ENCODE results near the gene CXCL12.

The CXCL12 gene

DNA sequence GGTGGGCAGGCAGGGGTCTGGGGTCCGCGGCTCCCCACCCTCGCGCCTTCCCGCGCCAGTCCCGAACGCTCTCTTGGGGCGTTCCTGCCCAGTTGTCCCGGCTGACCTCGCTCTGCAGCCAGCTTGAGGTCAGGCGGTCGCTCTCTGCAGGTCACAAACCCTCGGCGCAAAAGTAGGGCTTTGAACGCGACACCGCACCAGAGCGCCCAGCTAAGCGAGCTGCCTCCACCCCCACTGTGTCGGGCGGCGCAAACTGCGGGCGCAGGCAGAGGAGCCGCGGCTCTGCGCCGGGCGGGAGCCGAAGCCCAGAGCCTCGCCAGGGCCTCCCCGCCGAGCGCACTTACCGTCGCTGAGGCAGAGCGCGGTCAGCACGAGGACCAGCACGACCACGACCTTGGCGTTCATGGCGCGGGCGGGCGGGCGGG, 284 bp downstream of the CXCL12 start:
- DNase-seq, result no peak

DNA sequence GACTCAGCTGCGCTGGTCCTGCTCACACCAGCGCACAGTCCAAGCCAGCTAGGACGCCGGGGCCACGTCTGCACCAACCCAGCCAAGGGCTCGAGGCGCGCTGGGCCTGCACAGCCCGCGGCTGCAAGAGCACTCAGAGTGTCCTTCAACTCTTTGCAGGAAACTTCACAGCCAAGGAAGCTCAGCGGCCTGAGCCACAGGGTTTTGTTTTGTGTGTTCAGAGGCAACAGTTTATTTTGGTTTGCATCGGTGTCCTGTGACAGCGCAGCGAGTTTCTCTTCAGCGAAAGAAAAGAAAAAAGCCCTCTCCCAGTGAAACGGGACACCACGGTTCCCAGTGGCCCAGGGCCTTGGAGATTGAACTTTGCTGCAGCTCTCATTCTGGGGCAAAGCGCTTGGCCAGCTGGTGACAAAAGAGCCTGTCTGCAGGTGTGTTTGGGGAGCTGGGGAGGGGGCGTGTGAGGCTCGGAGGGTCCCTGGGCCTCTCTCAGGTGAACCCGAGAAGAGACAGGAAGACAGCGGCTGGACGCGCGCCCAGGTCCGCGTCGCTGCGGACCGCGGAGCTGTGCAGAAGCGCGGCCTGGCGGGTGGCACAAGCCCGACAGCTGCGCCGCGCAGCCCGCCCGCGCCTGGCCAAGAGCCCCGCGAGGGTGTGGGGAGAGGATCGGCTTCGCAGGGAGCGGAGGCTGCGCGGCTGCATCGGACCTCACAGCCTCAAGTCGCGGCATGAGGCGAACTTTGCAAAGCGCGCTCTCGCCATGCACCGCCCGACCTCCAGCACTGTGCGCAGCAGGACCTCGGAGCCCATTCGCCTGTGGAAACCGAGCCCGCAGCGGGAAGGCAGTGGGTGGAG, 922 bp downstream of the CXCL12 start:
- peak; percentile 42 for DNase-seq

DNA sequence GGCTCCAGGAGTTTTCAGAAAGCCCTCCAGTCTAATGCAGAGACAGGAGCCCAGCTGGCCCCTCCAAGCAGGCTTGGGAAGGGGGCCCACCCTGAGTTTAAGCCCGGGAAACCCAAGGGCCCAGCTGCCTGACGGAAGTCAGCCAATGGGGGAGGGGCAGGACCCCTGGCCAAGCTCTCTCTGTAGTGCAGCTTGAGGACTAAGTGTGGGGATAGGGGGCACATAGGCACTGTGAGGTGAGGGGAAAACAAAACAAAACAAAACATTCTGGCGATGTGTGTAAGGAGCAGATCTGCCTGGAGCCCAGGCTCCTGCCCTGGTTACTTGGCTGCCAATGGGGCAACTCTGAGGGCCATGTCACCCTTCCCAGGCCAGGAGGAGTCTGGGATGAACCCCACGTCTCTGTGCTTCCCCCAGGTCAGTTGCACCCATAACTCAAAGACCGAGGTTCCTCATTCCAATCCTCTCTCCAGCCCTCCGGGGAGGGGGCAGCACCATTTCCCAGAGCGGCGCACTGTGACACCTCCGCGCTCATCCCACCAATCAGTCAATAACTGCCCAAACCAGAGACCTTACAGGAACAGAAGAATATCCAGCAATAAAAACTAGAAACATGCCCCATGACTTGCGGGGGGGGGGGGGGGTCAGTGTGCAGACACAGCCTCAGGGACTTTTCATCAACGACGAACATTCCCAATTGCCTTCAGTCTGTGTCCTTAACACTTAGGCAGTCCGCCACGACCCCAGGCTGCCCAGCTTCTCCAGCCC, 1.7 kb downstream of the CXCL12 start:
- no peak for DNase-seq

DNA sequence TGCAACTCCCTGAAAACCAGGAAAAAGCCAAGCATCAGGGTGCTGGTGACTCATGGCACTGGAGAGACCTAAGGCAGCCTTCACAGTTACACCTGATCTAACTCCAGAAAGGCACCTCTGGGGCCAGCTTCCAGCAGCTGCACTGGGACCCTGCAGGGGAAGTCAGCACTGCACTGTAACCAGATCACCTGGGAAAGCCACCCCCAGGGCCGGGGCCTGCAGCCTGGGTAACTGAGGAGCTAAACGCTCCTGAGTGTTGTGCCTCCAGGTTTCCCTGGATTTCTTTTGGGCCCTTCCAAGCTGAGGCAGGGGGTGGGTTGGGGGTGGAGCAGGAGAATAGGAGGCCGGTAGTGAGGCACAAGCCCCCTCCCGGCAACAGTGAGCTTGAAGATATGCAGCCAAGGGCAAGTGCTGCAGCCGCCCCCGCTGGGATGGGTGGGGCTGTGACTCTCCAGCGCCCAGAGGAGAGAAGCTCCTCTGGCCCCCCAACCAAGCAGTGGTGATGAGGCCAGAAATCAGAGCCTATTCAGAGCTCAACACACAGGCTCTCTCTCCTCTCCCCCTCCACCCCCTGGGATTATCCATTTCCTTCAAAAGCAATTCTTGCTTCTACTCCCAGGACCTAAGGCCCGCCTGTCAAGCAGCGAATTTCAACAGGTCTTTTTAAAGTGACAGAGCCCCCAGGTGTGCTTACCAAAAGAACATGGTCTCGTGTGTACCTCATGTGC, 2.6 kb downstream of the CXCL12 start:
- DNase-seq, result peak; percentile 42

DNA sequence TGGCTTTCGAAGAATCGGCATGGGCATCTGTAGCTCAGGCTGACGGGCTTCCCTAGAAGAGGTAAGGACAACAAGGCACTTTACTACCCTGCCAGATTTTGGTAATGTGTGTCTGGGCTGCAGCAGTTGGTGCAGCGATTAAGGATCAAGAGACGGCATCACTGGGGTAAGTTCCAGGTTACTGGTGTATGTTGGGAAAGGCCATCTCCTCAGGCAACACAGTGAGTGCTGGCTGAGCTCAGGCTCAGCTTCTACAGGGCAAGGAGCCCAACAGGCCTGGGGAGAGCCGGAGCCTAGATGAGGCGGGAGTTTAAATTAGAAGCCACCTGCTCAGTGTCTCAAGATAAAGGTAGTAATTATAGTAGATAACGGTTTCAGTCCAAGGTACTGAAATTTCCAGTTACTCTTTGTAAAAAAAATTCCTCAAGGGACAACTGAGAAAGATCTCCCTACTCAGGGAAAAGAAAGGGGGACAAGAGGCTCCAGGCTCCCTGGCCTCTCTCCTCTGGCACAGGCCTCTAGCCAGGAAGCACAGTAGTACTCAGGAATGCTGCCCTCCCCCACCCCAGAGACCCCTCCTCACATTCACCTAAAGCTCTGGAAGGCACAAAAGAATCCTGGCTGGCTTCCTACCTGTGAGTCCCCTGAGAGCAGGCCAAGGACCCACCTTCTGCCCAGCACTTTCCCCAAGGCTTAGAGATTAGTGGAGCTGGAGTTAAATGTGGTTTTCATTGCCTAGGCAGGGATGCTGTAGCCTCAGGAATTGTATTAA, 3.9 kb downstream of the CXCL12 start:
- DNase-seq, result no peak

DNA sequence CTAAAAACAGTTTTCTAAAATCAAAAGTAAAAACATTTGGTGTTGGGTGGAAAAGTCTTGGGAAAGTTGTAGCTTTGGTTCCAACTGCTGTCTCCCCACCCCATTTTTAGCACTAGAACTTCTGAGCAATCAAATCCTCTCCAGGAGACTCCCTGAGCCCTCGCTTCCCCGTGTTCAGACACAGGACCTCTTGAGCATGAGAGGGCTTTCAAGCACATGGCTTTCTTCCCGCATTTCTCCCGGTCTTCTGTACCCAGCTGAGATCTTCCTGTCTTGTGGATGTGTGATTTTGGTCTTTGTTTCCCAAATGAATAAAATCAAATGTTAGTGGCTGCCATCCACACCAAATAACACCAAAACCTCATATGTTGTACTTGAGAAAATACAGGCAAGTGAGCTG, 5.0 kb downstream of the CXCL12 start:
- no peak for DNase-seq

DNA sequence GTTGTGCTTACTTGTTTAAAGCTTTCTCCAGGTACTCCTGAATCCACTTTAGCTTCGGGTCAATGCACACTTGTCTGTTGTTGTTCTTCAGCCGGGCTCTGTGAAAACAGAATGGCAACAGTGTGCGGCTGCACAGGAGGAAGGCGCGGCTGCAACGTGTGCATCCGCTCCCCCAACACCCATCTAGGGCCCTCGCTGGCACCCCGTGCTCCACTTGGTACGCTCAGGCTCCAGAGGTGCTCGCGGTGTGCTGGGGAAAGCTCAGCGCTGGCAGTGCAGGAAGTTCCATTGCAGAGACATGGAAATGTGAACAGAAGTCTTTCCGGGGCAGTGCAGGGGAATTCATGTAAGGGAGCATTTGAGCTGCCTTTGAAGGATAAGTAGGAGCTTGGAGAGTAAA, 6.3 kb downstream of the CXCL12 start:
- no peak for DNase-seq

DNA sequence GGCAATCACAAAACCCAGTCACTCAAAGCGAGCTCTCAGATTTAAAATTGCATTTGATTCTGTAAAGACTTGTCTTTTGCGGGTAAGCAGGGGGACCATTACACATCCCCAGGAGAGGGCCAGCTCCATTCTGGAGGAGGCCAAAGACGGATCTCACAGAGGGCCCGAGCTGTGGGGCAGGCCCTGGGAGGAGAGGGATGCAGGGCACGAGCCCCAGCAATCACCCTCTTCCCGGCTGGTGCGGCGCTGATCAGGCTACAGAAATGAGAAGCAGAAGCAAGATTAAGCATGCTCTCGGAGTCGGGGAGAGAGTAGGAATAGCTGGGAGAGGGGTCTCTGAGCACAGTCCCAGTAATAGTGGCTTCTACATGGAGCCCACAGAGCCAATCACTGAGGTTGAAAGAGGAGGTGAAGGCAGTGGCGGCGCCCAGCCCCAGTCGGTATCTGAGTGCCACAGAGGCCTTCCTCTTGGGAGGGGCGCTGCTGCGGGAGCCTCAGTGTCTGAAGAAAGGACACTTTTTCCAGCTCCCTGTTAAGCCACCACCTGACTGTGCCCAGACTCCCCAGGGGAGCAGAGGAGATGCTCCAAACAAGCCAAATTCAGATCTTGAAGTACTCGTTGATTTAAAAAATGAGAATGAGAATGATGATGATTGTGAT, 7.1 kb downstream of the CXCL12 start:
- DNase-seq, result no peak

DNA sequence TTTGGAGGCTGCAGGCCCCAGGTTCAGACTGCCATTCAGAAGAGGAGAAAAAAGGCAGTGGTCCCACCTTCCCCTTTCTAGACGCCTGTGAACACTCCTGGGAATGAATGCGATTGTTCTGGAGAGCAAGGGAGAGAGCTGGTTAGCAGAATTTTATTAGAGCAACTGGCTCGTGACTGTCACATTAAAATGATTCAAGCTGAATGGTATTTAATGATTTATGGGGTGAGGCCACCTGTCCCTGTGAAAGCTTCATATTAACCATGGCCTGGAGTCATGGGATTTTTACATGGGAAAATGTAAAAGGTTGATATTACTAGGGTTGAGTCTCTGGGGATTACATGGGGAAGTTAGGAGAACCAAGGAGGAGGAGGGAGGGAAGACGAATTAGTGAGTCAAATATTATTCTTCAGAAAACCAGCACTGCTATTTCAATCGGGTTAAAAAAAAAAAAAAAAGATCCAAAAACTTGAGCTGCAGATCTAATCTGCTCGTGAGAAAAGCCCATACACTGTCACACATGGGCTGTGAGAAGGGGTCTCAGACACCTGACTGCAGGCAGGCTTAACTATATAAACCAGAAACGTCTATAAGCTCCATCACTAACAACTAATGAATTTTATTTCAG, 8.3 kb downstream of the CXCL12 start:
- DNase-seq, result peak; percentile 27

DNA sequence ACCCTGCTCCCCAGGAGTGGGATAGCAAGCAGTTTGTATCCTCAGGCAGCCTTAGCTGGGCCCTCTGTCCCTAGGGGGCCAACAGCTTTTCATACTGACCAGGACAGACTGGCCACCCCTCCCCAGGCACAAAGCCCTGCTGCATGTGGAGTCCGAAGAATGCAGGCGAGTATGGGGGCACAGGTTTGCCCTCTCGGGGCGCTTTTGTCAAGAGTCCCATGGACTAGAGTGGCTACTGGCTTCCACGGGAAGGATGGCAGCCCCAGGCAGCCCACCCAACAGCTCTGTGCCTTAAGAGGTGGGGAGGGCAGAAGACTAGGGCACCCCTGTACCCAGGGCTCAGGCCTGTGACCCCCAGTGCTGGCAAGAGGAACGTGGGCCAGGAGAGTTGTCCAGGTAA, 10.7 kb downstream of the CXCL12 start:
- DNase-seq, result no peak

DNA sequence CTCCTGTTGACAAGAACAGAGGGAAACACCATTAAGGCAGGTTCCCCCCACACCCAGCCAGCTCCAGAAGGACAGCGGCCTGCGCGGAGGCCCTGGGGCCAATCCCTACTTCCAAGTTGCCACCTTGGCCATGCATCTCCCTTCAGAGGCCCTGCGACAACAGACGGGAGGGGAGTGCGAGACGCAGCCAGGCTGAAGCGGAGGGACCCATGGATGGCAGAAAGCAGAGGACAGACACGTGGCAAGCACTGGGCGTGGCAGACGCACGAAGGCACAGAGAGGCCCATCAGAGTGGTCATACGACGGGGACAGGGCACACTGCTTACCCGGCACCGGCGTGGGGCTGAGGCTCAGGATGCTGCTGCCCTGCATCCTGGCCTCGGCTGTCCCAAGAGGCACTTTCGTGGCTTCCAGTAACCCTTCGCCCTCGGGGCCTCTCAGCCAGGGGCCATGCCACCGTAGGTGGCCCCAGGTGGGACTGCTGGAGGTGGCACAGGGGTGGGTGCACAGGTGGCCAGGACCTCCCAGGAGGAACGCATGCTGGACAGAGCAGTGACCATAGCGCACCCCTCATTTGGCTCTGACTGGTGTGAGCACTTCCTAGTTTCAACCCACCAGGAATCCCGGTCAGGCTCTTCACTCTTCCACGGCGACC, 11.4 kb downstream of the CXCL12 start:
- no peak for DNase-seq

DNA sequence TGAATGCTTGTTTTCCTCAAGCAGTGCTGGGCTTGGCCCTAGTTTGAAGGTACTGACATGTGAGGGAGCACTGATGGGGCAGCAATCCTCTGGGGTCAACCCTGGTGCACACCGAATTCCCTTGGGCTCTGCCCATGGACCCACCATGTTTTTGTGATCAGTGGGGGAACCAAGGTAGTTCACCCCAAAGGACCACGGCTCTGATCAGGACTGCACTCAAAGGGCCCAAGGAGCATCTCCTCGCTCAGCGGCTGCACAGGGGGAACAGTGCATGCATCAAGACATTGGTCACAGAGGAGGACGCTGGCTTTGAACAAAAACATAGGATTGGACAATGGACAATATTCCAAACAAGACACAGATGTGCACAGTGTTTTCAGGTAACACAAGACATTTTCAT, 12.7 kb downstream of the CXCL12 start:
- no peak for DNase-seq

DNA sequence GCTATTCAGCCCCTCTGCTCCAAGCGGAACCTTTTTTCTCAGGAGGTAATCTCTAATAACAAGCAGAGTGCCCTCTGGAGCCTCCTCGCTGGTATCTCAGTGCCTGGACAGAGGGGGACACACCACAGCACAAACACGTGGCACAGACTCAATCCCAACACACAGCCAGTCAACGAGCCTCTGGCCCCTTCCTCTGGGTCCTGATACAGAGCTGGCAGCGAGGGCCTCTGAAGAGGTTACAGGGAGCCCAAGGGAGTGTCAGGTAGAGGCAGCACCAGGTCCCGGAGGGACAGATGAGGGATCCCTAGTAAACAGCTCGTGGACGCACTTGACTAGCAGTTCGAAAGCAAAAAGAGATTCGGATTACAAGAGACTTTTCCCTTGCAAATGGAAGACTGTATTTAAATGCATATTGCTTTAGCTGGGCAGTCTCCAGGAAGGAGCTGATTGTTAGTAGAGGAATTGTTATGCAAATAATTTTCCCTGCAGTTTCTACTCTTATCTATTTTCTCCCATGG, 14.1 kb downstream of the CXCL12 start:
- no peak for DNase-seq

DNA sequence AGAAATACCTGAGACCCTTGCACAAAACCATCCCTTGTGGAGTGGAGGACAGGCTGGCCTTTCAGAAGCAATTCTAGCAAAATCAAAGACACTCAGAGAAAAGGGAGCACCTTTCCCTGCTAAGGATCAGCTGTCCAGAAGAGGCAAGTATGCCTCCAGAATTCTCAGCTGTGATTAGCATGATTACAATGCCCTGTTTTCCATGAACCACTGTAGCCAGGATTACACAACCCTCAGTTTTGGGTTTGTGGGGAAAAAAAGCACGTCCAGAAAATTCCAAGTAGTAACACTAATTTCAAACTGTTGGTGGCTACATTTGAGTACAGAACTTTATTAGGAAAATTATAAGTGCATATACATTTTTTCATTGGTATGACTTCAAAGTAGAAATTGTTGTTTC, 15.0 kb downstream of the CXCL12 start:
- no peak for DNase-seq

DNA sequence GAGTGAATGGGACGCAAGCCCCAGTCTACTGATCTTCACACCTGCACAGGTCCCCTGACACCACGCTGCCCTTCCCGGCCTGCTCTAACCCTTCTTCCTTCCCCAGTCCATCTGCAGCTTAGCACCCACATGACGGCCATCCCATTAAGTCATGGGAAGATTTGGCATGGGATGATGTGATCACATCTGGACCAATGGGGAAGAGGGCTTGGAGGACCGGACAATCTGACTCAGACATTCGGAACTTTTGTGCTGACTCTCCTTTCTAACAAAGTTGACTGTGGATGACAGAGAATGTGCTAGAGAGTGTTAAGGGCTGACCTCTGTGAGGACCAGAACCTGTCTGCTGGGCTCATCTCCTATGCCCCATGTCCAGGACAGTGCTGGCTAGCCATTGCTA, 15.6 kb downstream of the CXCL12 start:
- DNase-seq, result peak; percentile 64

DNA sequence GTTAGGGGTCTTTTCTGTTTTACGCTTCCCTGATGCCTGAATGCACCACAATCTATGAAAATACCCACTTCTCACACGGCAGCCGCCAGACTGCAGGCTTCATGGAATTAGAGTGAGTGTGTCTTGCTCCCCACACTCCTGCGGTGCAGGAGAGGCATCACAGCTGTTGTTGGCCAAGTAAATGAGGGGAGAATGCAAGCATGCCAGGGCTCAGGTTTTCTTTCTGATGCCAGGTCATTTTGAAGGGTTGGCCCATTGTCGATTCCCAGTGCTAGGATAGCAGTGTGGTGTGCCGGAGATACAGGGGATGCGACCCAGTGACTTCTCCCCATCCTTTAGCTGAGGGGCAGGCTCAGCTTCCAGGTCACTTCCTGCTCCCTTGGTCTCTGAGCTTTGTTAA, 16.3 kb downstream of the CXCL12 start:
- DNase-seq, result no peak

DNA sequence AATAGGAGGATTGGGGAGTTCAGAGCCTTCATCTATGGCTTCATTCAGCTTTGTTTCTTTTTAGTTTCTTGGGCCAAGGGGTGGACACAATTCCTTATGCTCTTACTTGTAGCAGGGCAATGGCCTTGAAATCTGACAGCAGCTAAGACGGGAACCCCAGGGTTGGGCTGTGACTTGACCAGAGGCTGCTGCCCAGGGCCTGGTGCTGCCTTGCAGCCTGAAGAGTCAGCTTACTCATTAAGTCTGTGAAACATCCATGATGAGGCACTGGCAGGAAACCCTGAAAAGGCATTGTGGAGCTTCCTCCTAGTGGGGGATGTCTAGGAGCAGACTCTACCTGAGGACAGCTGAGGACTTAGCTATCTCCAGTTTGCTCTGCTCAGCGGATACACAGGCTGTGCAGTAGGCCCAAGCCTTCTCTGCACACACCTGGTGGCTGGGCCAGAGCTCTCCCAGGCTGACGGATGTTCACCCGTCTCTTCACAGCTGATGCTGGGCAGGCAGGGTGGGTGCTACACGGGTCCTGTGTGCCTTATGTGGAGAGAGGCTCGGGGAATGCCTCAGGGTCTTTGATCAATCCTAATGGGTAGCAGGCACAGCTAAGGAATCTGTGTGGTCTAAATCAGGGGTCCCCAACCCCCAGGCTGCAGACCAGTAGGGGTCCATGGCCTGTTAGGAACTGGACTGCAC, 17.8 kb downstream of the CXCL12 start:
- DNase-seq, result peak; percentile 24

DNA sequence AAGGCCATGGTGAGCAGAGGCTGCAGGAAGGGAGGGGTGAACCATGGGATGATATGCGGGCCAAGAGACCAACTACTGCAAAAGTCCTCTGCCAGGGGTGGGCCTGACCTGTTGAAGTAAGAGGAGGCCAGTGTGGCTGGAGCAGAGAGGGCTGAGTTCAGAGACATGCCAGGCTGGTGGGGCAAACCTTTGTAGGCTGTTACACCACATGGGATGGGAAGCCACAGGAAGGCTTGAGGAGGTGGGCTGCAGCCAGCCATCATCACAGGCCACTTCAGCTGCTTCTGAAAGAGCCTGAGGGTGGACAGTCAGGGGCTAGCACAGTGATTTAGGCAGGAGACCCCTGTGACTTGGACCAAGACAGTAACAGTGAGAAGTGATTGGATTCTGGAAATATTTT, 20.3 kb downstream of the CXCL12 start:
- DNase-seq, result no peak

DNA sequence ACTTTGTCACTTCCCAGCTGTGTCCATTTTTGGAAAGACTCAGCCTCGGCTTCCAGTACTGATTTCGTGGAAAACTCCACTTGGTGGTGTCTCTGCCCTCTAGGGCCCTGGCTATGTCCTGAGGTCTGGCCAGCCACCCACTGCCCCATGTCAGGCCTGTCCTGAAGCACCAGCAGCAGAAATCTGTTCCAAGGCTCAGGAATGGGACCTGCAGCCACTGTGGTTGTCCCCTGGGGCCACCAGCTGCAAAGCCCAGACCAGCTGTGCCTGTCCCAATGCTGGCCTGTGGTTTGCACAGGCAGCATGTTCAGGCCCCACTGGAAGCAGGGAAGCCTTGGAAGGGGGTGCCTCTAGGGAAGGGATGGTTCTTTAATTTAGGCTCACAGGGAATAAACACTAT, 21.2 kb downstream of the CXCL12 start:
- no peak for DNase-seq
